ENCODE results near the gene ALDOA.

The ALDOA gene

GRCh38 chr16:30069611-30070462 is 4.3 kb downstream of the ALDOA start:
- no peak for DNase-seq (ENCODE audit: low read depth in 2 of 2)

DNA sequence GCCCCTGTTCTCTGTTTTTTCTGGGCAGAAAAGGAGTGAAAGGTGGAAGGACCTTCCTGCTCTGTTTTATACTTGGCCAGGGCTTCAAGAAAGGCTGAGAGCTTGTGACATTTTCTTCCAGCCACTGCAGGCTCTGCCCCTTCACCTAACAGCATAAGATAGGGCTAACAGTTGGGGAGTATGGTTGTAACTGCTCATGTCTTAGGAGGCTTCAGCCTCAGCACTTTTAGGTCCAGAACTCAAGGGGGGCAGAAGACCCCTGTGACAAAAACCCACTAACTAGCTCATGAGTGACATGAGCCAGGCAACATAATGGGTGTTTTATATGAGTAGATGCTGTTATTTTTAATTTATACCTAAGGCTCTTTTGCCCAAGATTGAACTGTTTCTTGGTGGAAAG is 4.9 kb downstream of the ALDOA start:
- DNase-seq (ENCODE audit: low read depth in 2 of 2) = no peak

DNA sequence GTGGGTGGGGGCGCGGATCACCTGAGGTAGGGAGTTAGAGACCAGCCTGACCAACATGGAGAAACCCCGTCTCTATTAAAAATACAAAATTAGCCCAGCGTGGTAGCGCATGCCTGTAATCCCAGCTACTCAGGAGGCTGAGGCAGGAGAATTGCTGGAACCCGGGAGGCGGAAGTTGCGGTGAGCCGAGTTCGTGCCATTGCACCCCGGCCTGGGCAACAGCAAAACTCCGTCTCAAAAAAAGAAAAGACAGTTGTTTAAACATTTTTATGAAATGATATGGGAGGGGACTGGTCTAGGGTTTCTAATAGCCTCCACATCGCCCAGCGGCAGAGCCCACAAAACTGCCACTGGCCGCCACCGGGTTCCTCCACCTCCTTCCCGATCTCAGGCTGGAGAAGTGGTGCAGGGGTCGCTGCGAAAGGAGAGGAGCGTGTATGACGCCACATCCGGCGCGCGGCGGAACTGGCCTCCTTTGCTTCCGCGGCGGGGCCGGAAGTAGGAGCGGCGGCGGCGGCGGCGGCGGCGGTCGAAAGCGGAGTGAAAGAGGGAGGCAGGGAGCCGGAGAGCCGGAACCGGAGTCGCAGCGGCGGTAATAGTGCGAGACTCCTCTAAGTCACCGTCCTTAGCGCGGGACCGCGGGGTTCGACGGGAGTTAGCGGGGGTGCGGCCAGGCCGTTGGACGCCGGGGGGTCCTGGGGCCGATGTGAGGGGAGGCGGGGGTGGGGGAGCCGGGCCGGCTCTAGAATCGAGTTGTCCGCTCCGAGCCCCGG is 10.1 kb downstream of the ALDOA start, which contains the start of gene PPP4C:
PPP4C (plus strand) TSS at position 492 of the 773 bp plus-strand sequence. CDS start 384 bp downstream, outside the sequence.
- peak; percentile 86 to 87 for DNase-seq (ENCODE audit: low read depth in 2 of 2)

DNA sequence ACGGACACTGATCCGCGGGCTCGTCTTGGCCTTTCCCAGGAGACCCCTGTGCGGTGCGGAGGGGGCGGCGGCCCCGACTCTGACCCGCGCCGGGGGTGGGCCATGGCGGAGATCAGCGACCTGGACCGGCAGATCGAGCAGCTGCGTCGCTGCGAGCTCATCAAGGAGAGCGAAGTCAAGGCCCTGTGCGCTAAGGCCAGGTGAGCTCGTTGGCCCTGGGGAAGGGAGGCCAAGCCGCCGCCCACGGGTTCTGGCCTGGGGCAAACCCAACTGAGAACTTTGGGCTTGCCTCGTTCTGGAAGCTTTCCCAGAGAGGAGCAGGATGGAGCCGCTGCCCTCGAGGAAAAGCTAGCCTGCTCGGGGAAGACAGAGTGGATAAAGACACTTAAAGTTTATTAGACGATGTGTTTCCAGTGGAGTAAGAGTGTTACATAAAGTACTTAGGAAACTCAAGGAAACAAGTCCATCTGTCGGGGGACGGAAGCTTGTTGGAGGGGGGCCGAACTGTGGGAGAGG is 10.8 kb downstream of the ALDOA start:
- no peak for DNase-seq (ENCODE audit: low read depth in 2 of 2)

DNA sequence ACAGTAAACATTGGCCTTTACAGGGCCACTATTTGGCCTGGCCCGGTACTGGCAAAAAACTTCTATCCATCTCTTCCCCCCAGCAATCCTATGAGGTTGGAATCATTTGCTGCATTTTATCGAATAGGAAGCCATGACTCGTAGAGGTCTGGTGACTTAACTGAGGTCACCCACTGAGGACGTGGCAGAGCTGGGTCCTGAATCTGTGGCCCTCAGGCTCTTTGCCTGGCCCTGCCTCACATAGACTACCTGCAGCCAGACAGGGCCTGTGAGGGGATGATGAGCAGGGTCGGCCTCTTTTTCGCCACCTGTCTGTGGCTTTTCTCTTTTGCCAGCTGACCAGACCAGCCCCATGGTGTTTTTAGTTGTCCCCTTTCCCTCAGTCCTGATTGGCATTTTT is 12.1 kb downstream of the ALDOA start:
- no peak for DNase-seq (ENCODE audit: low read depth in 2 of 2)

GRCh38 chr16:30078744-30079143 is 13.2 kb downstream of the ALDOA start:
- DNase-seq (ENCODE audit: low read depth in 2 of 2) = no peak

DNA sequence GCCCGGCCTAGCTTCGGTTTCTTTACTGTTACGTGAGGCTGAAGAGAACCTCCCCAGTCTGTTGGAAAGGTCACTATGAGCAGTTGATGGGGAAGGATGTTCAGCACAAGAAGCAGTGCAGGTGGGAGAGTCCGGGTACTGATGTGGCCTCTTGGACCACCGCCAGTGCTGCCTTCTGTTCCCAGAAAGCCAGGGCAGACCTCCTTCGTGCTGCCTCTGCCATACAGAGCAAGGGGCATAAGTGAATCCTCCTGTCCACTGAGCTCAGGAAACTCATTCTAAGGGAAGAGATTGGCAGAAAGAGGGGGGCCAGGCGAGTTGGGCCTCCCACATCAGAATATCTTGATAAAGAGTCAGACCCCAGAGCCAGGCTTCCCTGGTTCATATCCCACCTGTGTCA is 13.9 kb downstream of the ALDOA start:
- no peak for DNase-seq (ENCODE audit: low read depth in 2 of 2)

GRCh38 chr16:30082545-30083090 is 17.1 kb downstream of the ALDOA start:
- no peak for DNase-seq (ENCODE audit: low read depth in 2 of 2)

DNA sequence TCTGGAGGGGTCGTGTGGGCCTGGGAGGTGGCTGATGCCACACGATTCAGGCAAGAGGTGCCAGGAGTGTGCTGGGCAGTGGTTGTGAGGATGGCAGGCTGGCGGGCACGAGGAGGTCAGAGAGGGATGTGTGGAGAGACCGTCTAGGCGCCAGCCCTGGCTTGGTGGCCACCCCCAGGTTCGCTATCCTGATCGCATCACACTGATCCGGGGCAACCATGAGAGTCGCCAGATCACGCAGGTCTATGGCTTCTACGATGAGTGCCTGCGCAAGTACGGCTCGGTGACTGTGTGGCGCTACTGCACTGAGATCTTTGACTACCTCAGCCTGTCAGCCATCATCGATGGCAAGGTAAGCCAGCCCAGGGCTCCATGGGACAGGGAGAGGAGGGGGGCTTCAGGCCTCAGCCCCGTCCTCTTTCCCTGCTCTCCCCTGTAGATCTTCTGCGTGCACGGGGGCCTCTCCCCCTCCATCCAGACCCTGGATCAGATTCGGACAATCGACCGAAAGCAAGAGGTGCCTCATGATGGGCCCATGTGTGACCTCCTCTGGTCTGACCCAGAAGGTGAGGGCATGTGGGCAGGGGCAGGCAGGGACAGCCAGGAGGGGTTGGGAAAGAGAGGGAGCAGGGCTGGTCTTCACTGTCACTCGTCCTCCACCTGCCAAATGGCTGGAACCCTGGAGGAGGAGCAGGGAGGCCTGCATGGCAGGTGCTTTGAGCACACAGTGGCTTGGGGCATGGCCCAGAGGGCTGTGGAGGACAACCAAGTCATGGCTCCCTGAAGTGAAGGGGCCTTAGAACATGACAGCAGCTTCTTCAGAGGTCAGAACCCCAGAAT is 17.9 kb downstream of the ALDOA start:
- no peak for DNase-seq (ENCODE audit: low read depth in 2 of 2)

DNA sequence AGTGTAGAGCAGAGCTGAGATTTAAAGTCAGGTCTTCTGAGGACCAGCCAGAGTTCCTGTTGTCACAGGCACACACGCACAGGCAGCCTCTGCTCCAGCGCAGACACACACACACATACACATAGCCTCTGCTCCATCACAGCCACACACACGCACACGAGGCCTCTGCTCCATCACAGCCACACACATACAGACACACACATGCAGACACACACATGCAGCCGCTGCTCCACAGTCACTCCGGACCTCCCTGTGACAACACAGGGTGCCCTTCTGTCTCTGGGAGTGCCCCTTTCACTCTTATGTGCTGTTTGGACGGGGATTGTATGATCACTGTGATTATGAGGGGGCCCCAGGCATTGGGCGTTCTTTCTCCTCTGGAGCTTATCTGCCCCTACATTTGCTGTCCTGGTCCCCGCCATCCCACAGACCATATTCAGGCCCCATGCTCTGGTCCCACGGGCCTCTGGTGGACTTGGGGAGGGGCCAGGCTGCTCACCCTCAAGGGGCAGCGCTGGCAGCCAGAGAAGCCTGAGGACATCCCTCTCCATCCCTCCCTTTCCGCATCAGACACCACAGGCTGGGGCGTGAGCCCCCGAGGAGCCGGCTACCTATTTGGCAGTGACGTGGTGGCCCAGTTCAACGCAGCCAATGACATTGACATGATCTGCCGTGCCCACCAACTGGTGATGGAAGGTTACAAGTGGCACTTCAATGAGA is 18.7 kb downstream of the ALDOA start:
- DNase-seq (ENCODE audit: low read depth in 2 of 2) = no peak

DNA sequence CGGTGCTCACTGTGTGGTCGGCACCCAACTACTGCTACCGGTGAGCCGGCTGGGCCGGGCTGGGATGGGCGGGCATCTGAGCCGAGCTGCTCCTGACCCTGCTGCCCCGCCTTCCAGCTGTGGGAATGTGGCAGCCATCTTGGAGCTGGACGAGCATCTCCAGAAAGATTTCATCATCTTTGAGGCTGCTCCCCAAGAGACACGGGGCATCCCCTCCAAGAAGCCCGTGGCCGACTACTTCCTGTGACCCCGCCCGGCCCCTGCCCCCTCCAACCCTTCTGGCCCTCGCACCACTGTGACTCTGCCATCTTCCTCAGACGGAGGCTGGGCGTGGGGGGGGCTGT is 19.2 kb downstream of the ALDOA start:
- no peak for DNase-seq (ENCODE audit: low read depth in 2 of 2)

DNA sequence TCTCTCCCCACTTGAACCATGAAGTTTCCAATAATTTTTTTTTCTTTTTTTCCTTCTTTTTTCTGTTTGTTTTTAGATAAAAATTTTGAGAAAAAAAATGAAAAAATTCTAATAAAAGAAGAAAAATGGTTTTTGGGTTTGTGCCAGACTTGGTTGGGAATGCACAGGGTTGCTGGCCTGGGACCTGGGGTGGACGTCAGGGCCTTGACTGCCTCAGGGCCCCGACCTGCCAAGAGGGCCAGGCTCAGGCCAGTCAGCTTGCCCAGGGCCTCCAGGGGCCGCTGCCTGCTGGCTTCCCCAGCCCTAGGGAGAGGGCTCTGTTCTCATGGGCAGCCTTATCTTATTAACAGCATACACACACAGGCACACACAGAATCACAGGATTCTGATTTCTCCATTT is 19.7 kb downstream of the ALDOA start:
- no peak for DNase-seq (ENCODE audit: low read depth in 2 of 2)

GRCh38 chr16:30085820-30086219 is 20.3 kb downstream of the ALDOA start:
- no peak for DNase-seq (ENCODE audit: low read depth in 2 of 2)

- no peak for DNase-seq (ENCODE audit: low read depth in 2 of 2)
These were observed 21.0 kb downstream of the ALDOA start for GRCh38 chr16:30086291-30087140.

DNA sequence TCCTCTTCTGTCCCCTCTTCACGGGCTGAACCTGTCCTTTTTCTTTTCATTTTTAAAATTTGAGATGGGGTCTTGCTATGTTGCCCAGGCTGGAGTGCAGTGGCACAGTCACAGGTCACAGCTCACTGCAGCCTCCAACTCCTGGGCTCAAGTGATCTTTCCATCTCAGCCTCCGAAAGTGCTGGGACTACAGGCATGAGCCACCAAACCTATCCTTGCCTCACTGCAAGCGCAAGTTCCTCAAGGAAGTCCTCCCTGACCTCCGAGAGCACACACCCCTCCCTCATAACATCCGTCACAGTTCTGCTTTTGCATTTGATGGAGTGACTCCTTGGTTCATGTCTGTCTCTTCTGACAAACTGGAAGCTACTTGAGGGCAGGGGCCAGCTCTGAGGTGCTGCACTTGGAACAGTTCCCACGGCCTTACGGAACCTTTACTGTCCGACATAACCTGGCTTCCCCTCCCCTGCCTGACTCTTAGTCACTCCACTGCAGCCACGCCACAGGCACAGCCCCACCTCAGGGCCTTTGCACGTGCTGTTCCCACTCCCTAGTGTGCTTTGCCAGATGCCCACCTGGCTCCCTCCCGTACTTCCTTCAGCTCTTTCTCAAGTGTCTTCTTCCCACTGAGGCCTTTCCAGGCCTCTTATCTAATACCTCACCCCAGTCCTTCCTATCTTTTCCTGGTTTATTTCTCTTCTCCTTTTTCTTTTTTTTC is 21.8 kb downstream of the ALDOA start:
- no peak for DNase-seq (ENCODE audit: low read depth in 2 of 2)

GRCh38 chr16:30088237-30088831 is 22.8 kb downstream of the ALDOA start:
- DNase-seq (ENCODE audit: low read depth in 2 of 2) = no peak

GRCh38 chr16:30088832-30089624 is 23.5 kb downstream of the ALDOA start:
- DNase-seq (ENCODE audit: low read depth in 2 of 2) = no peak
